ENCODE measurements around the gene SERPINA3. TPM values are rescaled to one million over a fixed set of nuclear protein-coding genes. Genes with fewer than 3 reads are reported as not detected.

Gene SERPINA3
- total and polyA plus RNA-seq, 2 experiments from 2014 or later: 0.75 to 1.1 TPM

GRCh38 chr14:94596361-94596760 lies 15.8 kb upstream of the SERPINA3 start:
- Histone ChIP-seq H3K9me2 (ENCODE audit: insufficient read depth) (no peaks in the 10 kb centered on the region), H2AFZ (no peak overlapping the region), H3K27ac (no peak overlapping the region), H4K20me1 (ENCODE audit: insufficient read depth) (no peaks in the 10 kb centered on the region), H3K36me3 (ENCODE audit: low read depth) (no peaks in the 10 kb centered on the region), H3K9ac (no peak overlapping the region), H3K79me2 (ENCODE audit: insufficient read depth) (no peaks in the 10 kb centered on the region), H3K4me2 (ENCODE audit: unreplicated experiment) (no peak overlapping the region), H3K4me1 (ENCODE audit: insufficient read depth) (peaks cover 24% of the 10 kb centered on the region), H3K27me3 (replicated peaks; ENCODE audit: insufficient read depth) (no peaks in the 10 kb centered on the region), H3K4me3 (no peak overlapping the region), H3K9me3 (ENCODE audit: low read depth) (no peaks in the 10 kb centered on the region), H3F3A (ENCODE audit: insufficient read depth) (peaks cover 12% of the 10 kb centered on the region; the same call in 1 of the 2 replicates)
- DNase-seq: no peak
- 79 to 87% methylated on average over 9 of the region's 9 CpGs for WGBS, 2 experiments (ENCODE audit: low coverage in 1 of 2, low lambda C conversion rate in 2 of 2, missing lambda C conversion rate in 2 of 2)
- in situ Hi-C loops (cut with MboI): no loop called here
- TF ChIP-seq EZH2phosphoT487 (IDR thresholded peaks at IDR 0.05; ENCODE audit: insufficient read depth, low read depth): no peak
- TF ChIP-seq EZH2 (IDR thresholded peaks at IDR 0.05; ENCODE audit: insufficient read depth, poor library complexity, severe bottlenecking): no peak

- H3K36me3 ChIP-seq (ENCODE audit: low read depth): no peaks in the 10 kb centered on the region
- H3K4me3 ChIP-seq: no peak overlapping the region
- no peaks in the 10 kb centered on the region for H4K20me1 ChIP-seq (ENCODE audit: insufficient read depth)
- H3F3A ChIP-seq (ENCODE audit: insufficient read depth): peaks cover 17% of the 10 kb centered on the region; the same call in 1 of the 2 replicates
- no peaks in the 10 kb centered on the region for H3K9me2 ChIP-seq (ENCODE audit: insufficient read depth)
- no peak overlapping the region for H3K27ac ChIP-seq
- H2AFZ ChIP-seq: no peak overlapping the region
- H3K79me2 ChIP-seq (ENCODE audit: insufficient read depth): no peaks in the 10 kb centered on the region
- in situ Hi-C loops (cut with MboI): no loop called here
- no peak overlapping the region for H3K4me2 ChIP-seq (ENCODE audit: unreplicated experiment)
- TF ChIP-seq EZH2phosphoT487 (IDR thresholded peaks at IDR 0.05; ENCODE audit: insufficient read depth, low read depth): no peak
- H3K9me3 ChIP-seq (ENCODE audit: low read depth): no peaks in the 10 kb centered on the region
- DNase-seq: no peak
- 74 to 76% methylated on average over 5 of the region's 5 CpGs for WGBS, 2 experiments (ENCODE audit: low coverage in 1 of 2, low lambda C conversion rate in 2 of 2, missing lambda C conversion rate in 2 of 2)
- H3K27me3 ChIP-seq (replicated peaks; ENCODE audit: insufficient read depth): no peaks in the 10 kb centered on the region
- H3K4me1 ChIP-seq (ENCODE audit: insufficient read depth): peaks cover 36% of the 10 kb centered on the region
- H3K9ac ChIP-seq: no peak overlapping the region
Observed at GRCh38 chr14:94597788-94598187, 14.4 kb upstream of the SERPINA3 start.

- H3K9ac ChIP-seq: no peak overlapping the region
Observed at GRCh38 chr14:94598506-94598815, 13.7 kb upstream of the SERPINA3 start.

GRCh38 chr14:94598816-94599655 lies 13.2 kb upstream of the SERPINA3 start:
- Histone ChIP-seq H3F3A (ENCODE audit: insufficient read depth) (peaks cover 17% of the 10 kb centered on the region; the same call in 1 of the 2 replicates), H3K27me3 (replicated peaks; ENCODE audit: insufficient read depth) (no peaks in the 10 kb centered on the region), H3K79me2 (ENCODE audit: insufficient read depth) (no peaks in the 10 kb centered on the region), H3K4me2 (ENCODE audit: unreplicated experiment) (no peak overlapping the region), H3K9me2 (ENCODE audit: insufficient read depth) (no peaks in the 10 kb centered on the region), H4K20me1 (ENCODE audit: insufficient read depth) (no peaks in the 10 kb centered on the region), H3K36me3 (ENCODE audit: low read depth) (no peaks in the 10 kb centered on the region), H3K27ac (peak overlapping the region; percentile 78), H3K4me3 (no peak overlapping the region), H2AFZ (no peak overlapping the region; the same call in 1 of the 2 replicates), H3K9me3 (ENCODE audit: low read depth) (no peaks in the 10 kb centered on the region), H3K9ac (peak overlapping the region; percentile 59), H3K4me1 (ENCODE audit: insufficient read depth) (peaks cover 36% of the 10 kb centered on the region)
- in situ Hi-C loops (cut with MboI): no loop called here
- TF ChIP-seq EZH2 (IDR thresholded peaks at IDR 0.05; ENCODE audit: insufficient read depth, poor library complexity, severe bottlenecking) (no peak), EZH2phosphoT487 (IDR thresholded peaks at IDR 0.05; ENCODE audit: insufficient read depth, low read depth) (no peak)
- WGBS, 2 experiments (ENCODE audit: low coverage in 1 of 2, low lambda C conversion rate in 2 of 2, missing lambda C conversion rate in 2 of 2): 62 to 68% methylated on average over 11 of the region's 11 CpGs
- peak; percentile 98 for DNase-seq

More at GRCh38 chr14:94598506-94598815, 13.7 kb upstream of the SERPINA3 start:
- H3K4me1 ChIP-seq (ENCODE audit: insufficient read depth): peaks cover 36% of the 10 kb centered on the region
- no peak for DNase-seq
- H3K9me2 ChIP-seq (ENCODE audit: insufficient read depth): no peaks in the 10 kb centered on the region
- H3K4me3 ChIP-seq: no peak overlapping the region
- H4K20me1 ChIP-seq (ENCODE audit: insufficient read depth): no peaks in the 10 kb centered on the region
- no peaks in the 10 kb centered on the region for H3K27me3 ChIP-seq (replicated peaks; ENCODE audit: insufficient read depth)
- H3K79me2 ChIP-seq (ENCODE audit: insufficient read depth): no peaks in the 10 kb centered on the region
- in situ Hi-C loops (cut with MboI): no loop called here
- H3K4me2 ChIP-seq (ENCODE audit: unreplicated experiment): no peak overlapping the region
- peaks cover 17% of the 10 kb centered on the region; the same call in 1 of the 2 replicates for H3F3A ChIP-seq (ENCODE audit: insufficient read depth)
- no peak overlapping the region for H2AFZ ChIP-seq
- WGBS, 2 experiments (ENCODE audit: low coverage in 1 of 2, low lambda C conversion rate in 2 of 2, missing lambda C conversion rate in 2 of 2): 71 to 88% methylated on average over 7 of the region's 7 CpGs
- H3K36me3 ChIP-seq (ENCODE audit: low read depth): no peaks in the 10 kb centered on the region
- H3K9me3 ChIP-seq (ENCODE audit: low read depth): no peaks in the 10 kb centered on the region
- peak overlapping the region; percentile 78; the same call in 1 of the 2 replicates for H3K27ac ChIP-seq
- no peak for TF ChIP-seq EZH2 (IDR thresholded peaks at IDR 0.05; ENCODE audit: insufficient read depth, poor library complexity, severe bottlenecking)
- no peak for TF ChIP-seq EZH2phosphoT487 (IDR thresholded peaks at IDR 0.05; ENCODE audit: insufficient read depth, low read depth)
